ENCODE results near the gene RPL36AL. TPM values are rescaled to one million over a fixed set of nuclear protein-coding genes. Genes with fewer than 3 reads are reported as not detected.

The RPL36AL gene
- total and polyA plus RNA-seq, 3 donors from 2014 or later = 102 to 193 (median 114) TPM

GRCh38 chr14:49594347-49595091 lies 25.9 kb downstream of the RPL36AL start:
- H3K27ac ChIP-seq = no peak overlapping the region
- no peaks in the 10 kb centered on the region for H3K36me3 ChIP-seq (ENCODE audit: low read depth, missing control alignments)
- H3K9me3 ChIP-seq = no peaks in the 10 kb centered on the region
- no peak overlapping the region for H3K4me3 ChIP-seq
- no peaks in the 10 kb centered on the region for H3K4me1 ChIP-seq
- intact Hi-C loops (cut with DNase I; ENCODE audit: low total_unique reads) = no loop called here
- H3K27me3 ChIP-seq = no peaks in the 10 kb centered on the region
- 32 to 40% methylated on average over 4 of the region's 4 CpGs for WGBS, 2 donors
- no peak for DNase-seq
- TF ChIP-seq POLR2A (IDR thresholded peaks at IDR 0.05) (no peak), CTCF (IDR thresholded peaks at IDR 0.05) (no peak)

GRCh38 chr14:49593016-49593415 lies 27.4 kb downstream of the RPL36AL start:
- DNase-seq = no peak
- H3K27ac ChIP-seq = no peak overlapping the region
- TF ChIP-seq POLR2A (IDR thresholded peaks at IDR 0.05) (no peak), CTCF (IDR thresholded peaks at IDR 0.05) (no peak)
- H3K4me3 ChIP-seq = no peak overlapping the region
- intact Hi-C loops (cut with DNase I; ENCODE audit: low total_unique reads) = no loop called here
- H3K4me1 ChIP-seq = no peaks in the 10 kb centered on the region
- H3K36me3 ChIP-seq (ENCODE audit: low read depth, missing control alignments) = no peaks in the 10 kb centered on the region
- no peaks in the 10 kb centered on the region for H3K9me3 ChIP-seq
- 89 to 95% methylated on average over 3 of the region's 3 CpGs for WGBS, 2 donors
- H3K27me3 ChIP-seq = no peaks in the 10 kb centered on the region

DNA sequence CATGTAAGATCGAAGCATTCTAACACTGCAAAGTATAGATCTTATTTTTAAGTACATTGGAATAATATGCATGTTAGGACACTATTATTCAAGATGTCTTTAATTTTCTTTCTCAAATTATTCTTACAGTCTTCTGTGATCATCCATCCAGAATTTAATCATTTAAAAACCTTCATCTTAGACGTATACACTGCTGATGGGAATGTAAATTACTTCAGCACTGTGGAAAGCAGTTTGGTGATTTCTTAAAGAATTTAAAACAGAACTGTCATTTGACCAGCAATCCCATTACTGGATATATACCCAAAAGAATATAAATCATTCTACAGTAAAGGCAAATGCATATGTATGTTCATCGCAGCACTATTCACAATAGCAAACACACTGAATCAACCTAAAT lies 31.0 kb downstream of the RPL36AL start:
- intact Hi-C loops (cut with DNase I; ENCODE audit: low total_unique reads) = no loop called here
- H3K4me1 ChIP-seq = peaks cover 2% of the 10 kb centered on the region
- H3K4me3 ChIP-seq = no peak overlapping the region
- TF ChIP-seq POLR2A (IDR thresholded peaks at IDR 0.05) (no peak), CTCF (IDR thresholded peaks at IDR 0.05) (no peak)
- DNase-seq = no peak
- no peaks in the 10 kb centered on the region for H3K27me3 ChIP-seq
- H3K27ac ChIP-seq = no peak overlapping the region
- no peaks in the 10 kb centered on the region for H3K36me3 ChIP-seq (ENCODE audit: low read depth, missing control alignments)
- H3K9me3 ChIP-seq = no peaks in the 10 kb centered on the region
- 78 to 84% methylated on average over 3 of the region's 3 CpGs for WGBS, 2 donors

DNA sequence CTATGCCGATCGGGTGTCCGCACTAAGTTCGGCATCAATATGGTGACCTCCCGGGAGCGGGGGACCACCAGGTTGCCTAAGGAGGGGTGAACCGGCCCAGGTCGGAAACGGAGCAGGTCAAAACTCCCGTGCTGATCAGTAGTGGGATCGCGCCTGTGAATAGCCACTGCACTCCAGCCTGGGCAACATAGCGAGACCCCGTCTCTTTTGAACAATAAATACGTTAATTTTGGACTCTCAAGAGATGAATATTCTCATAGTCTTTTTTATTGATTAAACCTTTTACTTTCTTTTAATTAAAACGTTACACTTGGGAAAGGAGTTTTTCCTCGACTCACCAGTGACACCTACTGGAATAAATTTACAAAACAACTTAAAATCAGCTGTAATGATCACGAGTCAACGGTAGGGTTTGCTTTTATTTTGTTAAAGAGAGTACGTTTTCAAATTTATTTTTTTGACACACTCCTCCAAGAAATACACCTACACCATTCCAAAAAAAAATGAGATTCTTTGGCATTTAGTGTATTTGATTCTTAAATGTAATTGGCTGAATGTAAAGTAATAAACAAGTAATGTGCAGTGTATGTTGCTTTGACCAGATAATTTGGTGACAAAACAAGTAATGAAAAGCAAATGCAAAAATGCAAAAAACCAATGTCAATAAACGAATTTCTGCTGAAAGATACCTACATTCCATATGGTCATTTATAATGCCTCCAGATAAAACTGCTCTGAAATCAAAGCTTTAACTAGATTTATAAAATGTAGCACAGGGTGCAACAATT lies 33.6 kb downstream of the RPL36AL start:
- 2% methylated on average over 12 to 15 of the region's 21 CpGs for WGBS, 2 donors
- peaks cover 10% of the 10 kb centered on the region for H3K4me1 ChIP-seq
- no peaks in the 10 kb centered on the region for H3K27me3 ChIP-seq
- TF ChIP-seq CTCF (IDR thresholded peaks at IDR 0.05) (peak; percentile 77 to 91 (median 84)), POLR2A (IDR thresholded peaks at IDR 0.05) (no peak)
- intact Hi-C loops (cut with DNase I; ENCODE audit: low total_unique reads) = no loop called here
- no peaks in the 10 kb centered on the region for H3K9me3 ChIP-seq
- peak overlapping the region; percentile 94 to 95 for H3K4me3 ChIP-seq
- DNase-seq = peak; percentile 26
- H3K27ac ChIP-seq = peak overlapping the region; percentile 84 to 92
- H3K36me3 ChIP-seq (ENCODE audit: low read depth, missing control alignments) = no peaks in the 10 kb centered on the region

Data from testis (tissue), 3 donors.